GM12873 (cell line): ENCODE measurements around the gene SCAF4.

Experiments used
- CTCF ChIP-seq: IDR thresholded peaks from 2 replicates; pipeline ENCODE4 v1.5.1; 2012; ENCODE audit warnings: low read depth, mild to moderate bottlenecking, moderate library complexity, low read length, control low read depth; ENCODE audit not compliant: insufficient read depth; ENCODE audit errors: missing control alignments

Gene SCAF4

GRCh38 chr21:31716106-31716505, 15.8 kb downstream of the SCAF4 start:
- TF ChIP-seq CTCF: no peak

GRCh38 chr21:31714741-31715365, 17.1 kb downstream of the SCAF4 start:
- no peak for TF ChIP-seq CTCF

GRCh38 chr21:31713973-31714740, 17.8 kb downstream of the SCAF4 start:
- no peak for TF ChIP-seq CTCF

GRCh38 chr21:31713115-31713514, 18.8 kb downstream of the SCAF4 start:
- no peak for TF ChIP-seq CTCF

- TF ChIP-seq CTCF: no peak
Observed at GRCh38 chr21:31711745-31712285, 20.1 kb downstream of the SCAF4 start.

GRCh38 chr21:31711326-31711725, 20.6 kb downstream of the SCAF4 start:
- no peak for TF ChIP-seq CTCF

GRCh38 chr21:31710586-31710985, 21.3 kb downstream of the SCAF4 start:
- no peak for TF ChIP-seq CTCF
